Hematopoietic multipotent progenitor cell (in vitro differentiated cells): Measurements from ENCODE around the gene FGF14. TPM values are rescaled to one million over a fixed set of nuclear protein-coding genes. Genes with fewer than 3 reads are reported as not detected.

Source experiments
- DNase-seq, 3 donors: peaks; one replicate each; pipeline ENCODE4 v3.0.0-alpha.2; 2011 to 2015; ENCODE audit warnings: low read depth in 2 of 3, low spot score in 2 of 3
- total RNA-seq: library from RNA; depleted of rRNA; stranded (reverse); fragments of >200 nt; gene quantifications from one replicate; pipeline ENCODE4 v1.2.3, GENCODE V29; 2012

FGF14 gene
- total RNA-seq, 1 donor, result under 0.01 TPM

- no peak for DNase-seq
Measured at GRCh38 chr13:102260256-102260655, 141.6 kb downstream of the FGF14 start.

GRCh38 chr13:102255409-102255808, 146.4 kb downstream of the FGF14 start:
- no peak for DNase-seq

GRCh38 chr13:102251817-102252216, 150.0 kb downstream of the FGF14 start:
- no peak for DNase-seq

- DNase-seq, result no peak
Measured at GRCh38 chr13:102250448-102250847, 151.4 kb downstream of the FGF14 start.

- no peak for DNase-seq
Measured at GRCh38 chr13:102244607-102245227, 157.1 kb downstream of the FGF14 start.

- no peak for DNase-seq
Measured at GRCh38 chr13:102240110-102240509, 161.7 kb downstream of the FGF14 start.

- DNase-seq, result no peak
Measured at GRCh38 chr13:102237230-102237629, 164.6 kb downstream of the FGF14 start.

- DNase-seq, result no peak
Measured at GRCh38 chr13:102236830-102237229, 165.0 kb downstream of the FGF14 start.

- no peak for DNase-seq
Measured at GRCh38 chr13:102236341-102236740, 165.5 kb downstream of the FGF14 start.

GRCh38 chr13:102235689-102236088, 166.2 kb downstream of the FGF14 start:
- DNase-seq, result no peak

DNA sequence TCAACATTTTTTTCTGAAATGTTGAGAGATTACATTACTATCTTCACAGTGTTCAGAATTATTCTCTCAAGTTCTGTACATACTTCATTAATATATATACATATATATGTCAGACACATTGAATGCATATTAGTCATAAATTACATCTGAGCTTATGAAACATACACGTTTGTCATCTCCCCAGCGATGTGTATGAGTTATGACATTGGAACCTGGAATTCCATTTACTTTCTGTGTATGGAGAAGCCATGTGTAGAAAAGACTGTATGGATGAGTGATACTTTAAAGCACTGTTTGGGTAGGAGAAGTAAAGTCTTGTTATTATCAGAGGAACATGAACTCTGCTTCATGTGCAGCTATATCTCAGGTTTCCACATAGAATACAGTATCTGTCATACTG, 167.2 kb downstream of the FGF14 start:
- no peak for DNase-seq

- no peak for DNase-seq
Measured at GRCh38 chr13:102233566-102234208, 168.2 kb downstream of the FGF14 start.

DNA sequence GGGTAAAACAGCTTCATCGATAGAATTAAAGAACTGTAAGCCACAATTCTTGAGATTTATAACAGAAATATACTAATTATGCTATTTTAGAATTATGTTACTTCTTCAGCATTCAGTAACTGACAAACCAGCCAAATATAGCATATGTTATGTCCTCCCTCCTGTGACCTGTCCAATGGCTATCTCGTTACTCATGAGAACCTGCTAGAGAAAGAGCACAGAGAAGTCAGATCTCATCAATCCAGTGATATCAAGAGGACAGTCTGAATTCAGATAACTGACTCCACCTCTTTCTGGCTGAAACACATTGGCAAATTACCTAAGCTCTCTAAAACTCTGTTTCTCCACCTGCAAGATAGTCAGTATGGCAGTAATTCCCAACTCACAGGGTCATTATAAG, 170.4 kb downstream of the FGF14 start:
- DNase-seq, result no peak

GRCh38 chr13:102227741-102228140, 174.1 kb downstream of the FGF14 start:
- no peak for DNase-seq

DNA sequence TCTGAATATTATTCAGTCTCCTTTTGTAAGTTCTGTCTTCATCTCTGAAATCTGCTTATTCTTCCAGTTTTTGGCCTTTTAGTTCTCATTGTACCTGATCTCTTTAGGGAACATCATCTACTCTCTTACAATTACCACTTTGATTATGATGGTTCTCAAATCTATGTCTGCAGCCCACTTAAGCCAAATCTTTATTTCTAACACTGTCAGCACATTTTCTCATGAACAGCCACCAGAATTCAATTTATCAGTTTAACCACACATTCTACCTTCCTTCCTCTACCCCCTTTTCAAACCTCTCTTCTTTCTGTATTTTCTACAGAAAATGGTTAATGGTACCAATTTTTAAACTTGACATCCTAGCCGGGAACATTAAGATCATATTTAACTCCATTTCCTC, 175.3 kb downstream of the FGF14 start:
- DNase-seq, result no peak

GRCh38 chr13:102225892-102226291, 176.0 kb downstream of the FGF14 start:
- no peak for DNase-seq

DNA sequence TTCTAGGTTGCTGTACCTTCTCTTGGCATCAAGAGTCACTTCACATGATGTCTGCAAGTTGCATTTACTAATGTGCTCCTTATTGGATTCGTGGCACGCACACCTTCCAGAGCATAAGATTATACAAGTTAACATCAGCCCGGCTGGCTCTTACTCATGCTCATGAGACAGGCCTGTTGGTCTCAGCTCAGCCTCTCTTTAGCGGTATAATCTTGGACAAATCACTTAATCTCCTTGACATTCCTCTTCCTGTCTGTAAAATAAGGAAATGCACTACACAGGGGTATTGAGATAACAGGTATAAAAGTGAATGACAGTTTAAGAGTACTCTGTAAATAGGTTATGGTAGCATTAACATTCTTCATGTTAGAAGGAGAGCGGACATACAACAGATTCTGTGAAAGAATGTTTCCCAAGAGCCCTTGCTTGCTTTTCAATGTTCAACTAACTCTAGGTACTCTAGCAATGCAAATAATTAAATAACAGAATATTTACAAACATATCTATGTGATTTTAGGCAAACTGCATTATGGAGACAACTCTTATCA, 181.1 kb downstream of the FGF14 start:
- DNase-seq, result no peak

DNA sequence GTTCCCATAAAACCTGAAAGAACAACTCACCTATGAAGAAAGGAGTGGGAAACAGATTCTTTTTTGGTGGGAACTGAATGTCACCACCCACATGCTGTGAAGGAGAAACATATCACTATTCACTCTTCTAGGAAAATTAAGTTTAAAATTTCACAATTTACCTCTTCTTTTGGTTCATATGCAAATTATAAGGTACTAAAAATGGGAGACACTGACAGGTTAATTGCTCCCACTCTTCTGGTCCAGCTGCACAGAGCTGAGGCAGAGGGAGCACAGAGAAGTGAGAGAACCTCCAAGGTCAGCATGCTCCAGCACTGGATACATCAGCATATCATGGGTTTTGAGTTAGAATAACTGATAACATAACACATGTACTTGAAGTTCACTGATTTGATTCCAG, 186.9 kb downstream of the FGF14 start:
- DNase-seq, result no peak

DNA sequence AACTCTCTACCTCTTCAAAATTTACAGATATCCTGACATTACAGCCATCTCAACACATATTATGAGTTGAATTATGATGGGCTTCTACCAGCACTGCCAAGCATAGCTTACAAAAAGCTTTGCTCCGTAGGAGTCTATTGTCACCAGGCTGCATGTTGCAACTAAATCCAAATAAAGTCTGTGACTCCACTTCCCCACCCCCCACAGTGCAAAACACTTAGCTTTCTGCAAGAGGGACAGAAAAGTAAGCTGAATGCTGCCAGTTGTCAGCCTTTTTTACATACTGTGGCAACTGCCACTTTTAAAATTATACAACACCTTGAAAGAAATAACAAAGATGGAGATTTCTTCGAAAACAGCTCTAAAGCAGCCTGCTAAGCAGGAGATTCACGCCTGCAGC, 189.1 kb downstream of the FGF14 start:
- no peak for DNase-seq

GRCh38 chr13:102208347-102208746, 193.5 kb downstream of the FGF14 start:
- no peak for DNase-seq

GRCh38 chr13:102207680-102208342, 194.0 kb downstream of the FGF14 start:
- no peak for DNase-seq

DNA sequence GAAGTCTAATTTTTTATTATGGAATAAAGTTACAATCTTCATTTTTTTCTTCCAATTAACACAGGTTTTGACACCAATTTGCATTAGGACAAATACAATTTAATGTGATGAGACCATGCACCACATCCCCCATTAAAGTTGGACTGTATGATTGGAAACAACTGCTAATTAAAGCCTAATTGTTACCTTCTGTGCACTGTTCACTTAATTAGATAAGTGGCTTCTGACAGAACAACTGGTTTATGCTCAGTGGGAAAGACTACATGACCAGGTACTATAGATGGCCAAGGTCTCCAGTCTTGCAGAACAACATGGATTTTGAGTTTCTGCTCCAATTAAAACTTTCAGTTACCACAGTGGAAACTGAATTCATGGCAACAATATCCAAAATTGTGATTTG, 198.1 kb downstream of the FGF14 start:
- DNase-seq, result no peak
